GM03348 (cell line): Measurements from ENCODE around the gene ERAL1.
A peak's percentile ranks its signal among the peaks of the same experiment; 100 is the strongest.
"Not testable (repeated sequence)": the region's sequence is repeated elsewhere in the genome, so short reads cannot be mapped to it uniquely, and the experiment has no call there.

ENCODE experiments used
- DNase-seq: peaks from one replicate; pipeline ENCODE4 v3.0.0; 2012; ENCODE audit warnings: low spot score

Gene ERAL1

DNA sequence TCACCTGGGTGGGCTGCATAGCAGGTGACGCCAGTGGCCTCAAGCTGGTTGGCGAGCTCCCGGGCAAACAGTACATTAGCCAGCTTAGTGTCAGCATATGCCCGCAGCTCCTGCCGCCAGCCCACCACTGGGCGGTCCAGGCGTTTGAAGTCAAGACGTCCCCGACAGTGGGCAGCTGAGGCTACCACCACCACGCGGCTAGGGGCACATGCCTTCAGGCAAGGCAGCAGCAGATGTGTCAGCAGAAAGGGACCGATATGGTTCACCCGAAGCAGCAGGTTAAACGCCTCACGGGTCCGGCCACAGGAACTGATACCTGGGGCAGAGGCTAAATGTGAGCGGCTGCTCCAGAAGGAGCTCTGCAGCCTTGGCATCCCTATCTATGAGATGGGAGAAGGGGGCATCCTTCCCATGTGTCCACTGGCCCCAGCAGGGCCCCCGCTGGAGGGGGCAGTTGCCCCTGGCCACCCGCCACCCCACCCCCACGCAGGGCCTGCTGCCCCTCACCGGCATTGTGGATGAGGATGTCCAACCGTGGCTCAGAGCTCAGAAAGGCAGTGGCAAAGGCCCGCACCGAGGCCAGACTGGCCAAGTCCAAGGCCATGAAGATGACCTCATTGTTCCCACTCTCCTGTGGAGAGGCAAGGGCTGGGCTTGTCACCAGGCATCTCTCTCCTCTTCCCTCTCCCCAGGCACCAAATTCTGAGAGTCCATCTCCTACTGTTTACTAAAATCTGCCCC is 46.3 kb downstream of the ERAL1 start:
- no peak for DNase-seq

DNA sequence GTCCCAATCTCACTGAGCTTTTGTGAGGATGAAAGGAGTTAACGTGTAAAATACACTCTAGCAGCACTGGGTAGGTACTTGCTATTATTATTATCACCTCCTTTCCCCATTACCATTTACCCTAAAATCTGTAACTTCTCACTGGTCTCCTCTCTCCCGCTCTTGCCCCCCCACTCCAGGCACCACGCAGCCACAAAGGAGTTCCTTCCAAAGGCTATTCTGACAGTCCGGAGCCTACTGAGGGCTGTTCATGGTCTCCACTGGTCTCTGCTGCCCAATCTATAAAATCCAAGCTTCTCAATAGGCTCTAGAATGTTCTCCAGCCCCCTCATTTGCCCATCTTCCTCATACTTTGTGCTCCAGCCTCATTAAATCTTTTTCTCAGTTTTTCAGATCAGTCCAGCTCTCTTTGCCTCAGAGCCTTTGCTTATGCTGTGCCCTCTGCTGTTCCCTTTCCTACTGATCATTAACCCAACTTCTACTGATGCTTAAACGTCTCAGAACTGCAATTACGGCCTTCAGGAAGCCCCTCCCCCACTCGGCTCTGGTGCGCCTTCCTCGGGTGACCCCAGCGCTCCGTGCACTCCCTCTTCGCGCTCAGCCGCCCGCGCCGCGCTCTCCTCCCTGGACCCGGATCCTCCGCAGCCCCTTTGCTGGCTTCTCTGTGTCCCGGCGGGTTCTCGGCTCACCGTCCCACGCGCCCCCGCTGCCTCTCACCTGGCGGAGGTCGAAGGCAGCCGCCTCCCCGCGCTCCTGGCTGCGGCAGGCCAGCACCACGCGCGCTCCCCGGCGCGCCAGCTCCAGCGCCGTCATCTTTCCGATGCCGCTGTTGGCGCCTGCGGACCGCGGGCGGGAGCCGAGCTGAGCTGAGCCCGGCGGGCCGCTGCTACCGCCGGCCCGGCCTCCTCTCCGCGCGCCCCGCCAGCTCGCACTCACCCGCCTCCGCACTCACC is 47.3 kb downstream of the ERAL1 start:
- peak; percentile 74 for DNase-seq

DNA sequence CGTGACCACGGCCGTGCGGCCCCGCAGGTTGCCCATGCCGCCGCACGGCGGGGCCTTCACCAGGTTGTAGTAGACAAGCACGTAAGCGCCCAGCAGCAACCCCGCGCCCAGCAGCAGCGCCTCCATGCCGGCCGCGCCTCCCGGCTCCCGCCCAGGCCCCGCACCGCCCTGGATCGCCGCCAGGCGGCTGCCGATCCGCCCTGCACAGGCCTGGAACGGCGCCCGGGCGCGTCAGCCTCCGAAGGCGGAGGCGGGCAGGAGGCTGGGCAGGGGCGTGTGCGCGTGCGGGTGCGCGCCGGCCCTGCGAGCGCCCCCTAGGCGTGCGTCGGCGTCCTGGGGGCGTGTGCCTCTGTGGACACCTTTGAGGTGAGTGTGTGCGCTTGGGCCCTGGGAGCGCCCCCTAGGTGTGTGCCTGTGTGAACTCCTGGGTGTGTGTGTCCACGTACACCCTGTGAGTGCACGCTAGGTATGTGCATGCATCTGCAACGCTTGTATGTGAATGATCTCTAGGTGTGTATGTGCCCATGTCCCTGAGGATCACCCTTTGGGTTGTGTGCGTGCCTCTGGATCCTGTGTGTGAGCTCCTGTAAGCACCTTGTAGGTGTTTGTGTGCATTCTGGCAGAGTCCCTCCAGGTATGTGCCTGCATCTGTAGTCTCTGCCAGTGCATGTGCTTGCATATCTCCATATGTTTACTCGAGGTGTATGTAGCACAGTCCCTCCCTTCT is 48.2 kb downstream of the ERAL1 start, which contains the start of gene DHRS13:
Gene DHRS13, minus strand, starts transcription at position 261 of the 727 bp plus-strand sequence. Its CDS starts 135 bp downstream, at position 126.
- peak; percentile 95 for DNase-seq

DNA sequence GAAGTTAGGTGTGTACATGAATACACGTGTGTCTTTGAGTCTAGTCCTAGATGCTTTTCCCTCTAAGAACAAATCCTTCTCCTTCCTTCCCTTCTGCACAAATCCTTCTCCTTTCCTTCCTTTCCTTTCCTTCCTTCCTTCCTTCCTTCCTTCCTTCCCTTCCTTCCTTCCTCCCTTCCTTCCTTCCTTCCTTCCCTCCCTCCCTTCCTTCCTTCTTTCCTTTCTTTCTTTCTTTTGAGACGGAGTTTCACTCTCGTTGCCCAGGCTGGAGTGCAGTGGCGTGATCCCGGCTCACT is 48.7 kb downstream of the ERAL1 start:
- not testable (repeated sequence) for DNase-seq

DNA sequence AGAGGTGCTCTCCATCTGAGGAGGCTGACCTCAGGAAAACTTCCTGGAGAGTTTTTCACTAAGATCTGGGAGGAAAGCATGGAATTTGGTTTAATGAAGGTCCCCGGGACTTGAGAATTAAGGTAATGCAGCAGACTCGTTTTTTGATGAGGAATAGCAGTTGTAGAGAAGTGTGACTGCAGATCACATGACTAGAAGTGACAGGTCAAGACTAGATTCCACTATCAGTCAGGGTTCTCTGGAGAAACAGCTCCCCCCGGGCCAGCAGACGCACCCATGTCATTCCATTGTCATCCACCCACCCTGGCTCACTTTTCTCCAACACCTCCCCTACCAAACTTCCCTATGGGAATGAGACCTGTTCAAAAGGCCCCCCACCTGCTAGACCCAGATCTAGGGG is 50.0 kb downstream of the ERAL1 start:
- DNase-seq, result no peak

DNA sequence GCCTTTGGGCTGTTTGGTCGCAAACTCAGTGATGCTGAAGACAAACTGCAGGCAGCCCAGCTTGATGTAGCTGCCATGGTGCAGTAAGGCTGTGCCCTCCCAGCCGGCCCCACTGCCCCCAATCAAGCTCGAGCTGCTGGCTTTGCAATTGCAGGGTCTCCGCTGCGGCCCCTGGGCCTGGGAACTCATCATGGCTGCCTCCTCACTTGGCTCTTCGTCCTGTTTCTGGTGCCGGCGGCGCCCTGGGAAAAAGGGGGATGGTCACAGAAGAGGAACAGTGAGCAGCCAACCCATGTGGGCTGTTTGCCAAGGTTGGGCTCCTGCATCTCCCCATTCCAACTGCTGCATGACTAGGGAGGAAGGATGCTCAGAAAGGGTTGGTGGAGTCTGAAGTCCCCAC is 51.5 kb downstream of the ERAL1 start:
- DNase-seq, result no peak

DNA sequence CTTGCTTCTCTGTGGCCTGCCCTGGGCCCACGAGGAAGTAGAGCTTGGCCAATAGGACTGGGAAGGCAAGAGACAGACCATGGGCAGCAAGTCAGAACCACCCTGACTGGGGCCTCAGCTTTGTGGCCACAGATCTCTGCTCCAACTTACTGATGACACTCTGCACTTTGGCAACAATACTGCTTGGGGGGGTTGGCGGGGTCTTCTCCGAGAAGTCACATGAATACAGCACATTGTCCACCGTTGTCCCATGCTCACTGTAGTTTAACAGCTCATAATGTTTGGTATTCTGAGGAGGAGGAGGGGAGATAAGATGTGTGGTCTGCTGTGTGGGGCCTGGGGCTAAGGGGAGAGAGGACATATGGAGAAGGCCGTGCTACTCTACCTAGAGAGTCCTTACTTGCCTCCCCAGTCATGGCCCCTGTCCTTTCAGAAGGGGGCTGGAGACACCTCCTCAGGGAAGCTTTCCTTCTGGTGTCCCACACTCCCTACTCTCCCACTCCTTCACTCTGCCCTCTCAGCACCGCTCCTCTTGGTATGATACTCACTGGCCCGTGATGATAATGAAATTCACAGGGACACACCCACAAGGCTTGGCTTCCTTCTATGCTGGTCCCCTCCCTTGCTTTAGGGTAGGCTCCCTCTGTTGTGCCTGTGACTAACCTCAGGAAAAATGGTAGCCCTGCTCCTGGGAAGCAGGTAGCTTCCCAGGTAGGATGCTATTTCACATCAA is 52.1 kb downstream of the ERAL1 start:
- DNase-seq, result no peak

DNA sequence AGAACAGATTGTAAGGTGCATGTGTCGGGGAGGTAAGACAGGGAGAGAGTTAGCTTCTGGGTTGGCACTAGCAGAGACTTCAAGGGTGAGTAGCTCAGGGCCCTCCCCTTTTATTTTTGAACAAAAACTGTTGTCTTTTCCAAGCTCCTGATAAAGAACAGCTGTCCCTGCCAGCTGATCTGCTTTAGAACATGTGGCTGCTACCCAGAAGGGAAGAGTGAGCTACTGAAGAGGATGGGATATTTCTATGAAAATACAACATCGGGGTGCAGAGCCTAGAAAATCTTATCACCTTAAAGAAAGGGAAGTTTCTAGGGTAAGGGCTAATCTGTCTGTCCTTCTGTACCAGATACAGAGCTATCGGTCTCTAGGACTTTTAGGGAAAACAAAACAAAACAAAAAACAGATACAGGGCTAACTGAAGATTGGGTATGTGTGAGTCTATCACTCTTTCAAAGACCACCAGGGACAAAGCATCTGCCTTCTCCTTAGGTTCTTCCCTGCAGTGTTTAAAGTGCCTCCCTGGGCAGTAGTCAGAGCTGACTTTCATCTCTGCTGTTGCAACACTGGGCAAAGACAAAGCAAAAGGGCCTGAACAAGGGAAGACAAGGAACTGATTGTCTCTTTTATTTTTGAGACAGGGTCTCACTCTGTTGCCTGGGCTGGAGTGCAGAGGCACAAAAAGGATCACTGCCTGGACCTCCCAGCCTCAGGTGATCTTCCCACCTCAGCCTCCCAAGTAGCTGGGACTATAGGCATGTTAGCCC is 53.1 kb downstream of the ERAL1 start:
- no peak for DNase-seq

DNA sequence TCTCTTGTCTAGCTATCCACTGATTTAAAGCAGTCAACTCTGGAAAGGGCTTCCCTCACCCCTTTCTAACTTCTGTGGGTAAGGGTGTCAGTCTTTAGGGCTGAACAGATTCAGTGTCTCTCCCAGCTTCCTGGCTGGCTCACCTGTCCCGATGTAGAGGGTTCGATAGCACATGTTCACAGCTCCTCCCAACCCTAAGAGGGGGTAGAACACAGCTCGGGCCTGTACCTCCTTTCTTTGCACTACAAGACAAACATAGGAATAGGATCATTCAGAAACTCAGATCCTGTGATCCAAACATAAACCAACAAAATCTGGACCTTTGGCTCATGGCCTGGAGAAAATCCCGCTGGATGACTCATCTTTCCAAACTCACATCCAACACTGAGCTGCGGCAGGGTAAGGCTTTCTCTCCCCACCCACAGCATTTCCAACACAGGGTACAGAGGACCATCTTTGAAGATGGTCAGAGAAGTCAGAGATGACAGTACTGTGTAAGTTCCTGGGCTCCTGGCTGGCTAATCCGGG is 53.9 kb downstream of the ERAL1 start:
- DNase-seq, result peak; percentile 80

DNA sequence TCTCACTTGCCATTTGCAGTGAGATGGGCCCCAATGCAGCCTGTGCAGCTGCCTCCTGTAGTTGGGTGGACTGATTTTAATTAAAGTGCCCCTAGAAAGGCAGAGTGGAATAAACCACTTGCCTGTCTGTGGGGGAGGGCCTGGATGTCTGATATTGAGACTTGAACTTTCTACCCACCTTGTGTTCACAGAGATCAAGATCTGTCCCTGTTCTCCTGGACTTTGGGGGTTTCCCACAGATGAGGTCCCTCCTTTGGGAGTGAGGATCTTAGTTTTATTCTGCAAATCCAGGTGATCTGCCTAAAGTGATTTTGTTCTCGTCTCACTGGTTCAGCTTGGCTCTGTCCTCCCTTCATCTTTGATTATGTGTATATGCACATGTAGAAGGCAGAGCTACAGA is 55.7 kb downstream of the ERAL1 start:
- no peak for DNase-seq
